ENCODE data around the gene CAVIN3. TPM values are rescaled to one million over a fixed set of nuclear protein-coding genes. Genes with fewer than 3 reads are reported as not detected.

CAVIN3 gene
- total RNA-seq, 1 donor: 142 TPM

DNA sequence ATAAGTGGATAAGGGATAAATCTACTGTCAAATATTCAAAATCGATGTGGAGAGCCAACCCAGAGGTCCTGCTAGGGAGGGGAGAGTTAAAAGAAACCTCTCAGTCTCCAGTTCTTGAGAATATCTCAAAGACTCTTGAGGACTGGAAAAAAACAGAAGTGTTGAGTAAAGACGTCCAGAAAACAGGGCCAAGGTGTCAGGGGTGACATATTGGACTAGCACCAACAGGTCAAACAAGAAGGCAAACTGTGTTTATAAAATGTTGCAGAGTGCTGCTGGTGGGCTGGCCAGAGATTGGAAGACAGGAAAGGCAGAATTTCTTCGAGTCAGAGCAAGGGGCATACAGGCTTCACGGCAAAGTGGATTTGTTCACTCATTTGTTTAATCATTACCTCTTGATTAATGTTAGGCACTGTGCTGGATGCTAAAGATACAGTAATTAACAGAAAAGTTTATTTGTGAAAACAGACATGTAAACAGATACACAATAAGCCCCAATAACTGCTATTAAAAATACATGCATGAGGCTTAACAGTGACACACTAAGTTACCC is 36.3 kb upstream of the CAVIN3 start:
- no peak overlapping the region for H3K4me3 ChIP-seq (ENCODE audit: low read depth, low read length)
- TF ChIP-seq CTCF (IDR thresholded peaks at IDR 0.05; ENCODE audit: insufficient read depth, low read depth, low read length): no peak
- DNase-seq (ENCODE audit: low read depth): no peak

GRCh38 chr11:6354651-6355485 is 34.6 kb upstream of the CAVIN3 start:
- no peak for TF ChIP-seq CTCF (IDR thresholded peaks at IDR 0.05; ENCODE audit: insufficient read depth, low read depth, low read length)
- peak; percentile 54 for DNase-seq (ENCODE audit: low read depth)

DNA sequence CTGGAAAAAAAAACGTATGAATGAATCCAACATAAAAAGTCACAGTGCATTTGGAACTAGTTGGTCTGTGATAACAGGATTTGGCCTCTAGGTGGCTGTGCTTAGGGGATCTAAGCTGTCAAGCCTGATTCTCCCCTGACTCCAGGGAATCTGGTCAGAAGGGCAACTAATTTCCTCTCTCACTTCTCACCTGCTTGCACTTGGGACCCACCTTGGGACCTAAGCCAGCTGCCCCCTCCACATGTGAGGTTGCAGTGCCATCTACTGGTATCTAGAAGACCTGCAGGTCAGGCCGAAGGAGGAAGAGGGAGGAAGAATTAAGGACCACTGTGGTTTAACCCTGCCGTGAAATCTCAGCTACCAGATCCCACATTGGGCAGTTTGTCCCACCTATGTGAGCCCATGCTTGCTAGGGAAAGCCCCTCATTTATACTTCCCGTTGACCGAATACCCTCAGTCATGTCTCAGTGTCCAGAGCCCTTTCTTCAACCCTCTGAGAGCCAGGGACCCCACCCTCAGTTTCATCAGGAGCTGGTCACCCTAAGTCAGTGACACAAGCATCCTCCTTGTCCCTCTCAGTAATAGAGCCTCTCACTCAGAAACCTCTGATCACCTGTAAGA is 33.2 kb upstream of the CAVIN3 start:
- TF ChIP-seq CTCF (IDR thresholded peaks at IDR 0.05; ENCODE audit: insufficient read depth, low read depth, low read length): peak; percentile 99
- DNase-seq (ENCODE audit: low read depth): peak; percentile 54
- H3K4me3 ChIP-seq (ENCODE audit: low read depth, low read length): no peak overlapping the region

More at GRCh38 chr11:6354651-6355485, 34.6 kb upstream of the CAVIN3 start:
- no peak overlapping the region for H3K4me3 ChIP-seq (ENCODE audit: low read depth, low read length)

GRCh38 chr11:6351782-6352382 is 31.6 kb upstream of the CAVIN3 start:
- TF ChIP-seq CTCF (IDR thresholded peaks at IDR 0.05; ENCODE audit: insufficient read depth, low read depth, low read length): no peak
- no peak for DNase-seq (ENCODE audit: low read depth)
- no peak overlapping the region for H3K4me3 ChIP-seq (ENCODE audit: low read depth, low read length)

DNA sequence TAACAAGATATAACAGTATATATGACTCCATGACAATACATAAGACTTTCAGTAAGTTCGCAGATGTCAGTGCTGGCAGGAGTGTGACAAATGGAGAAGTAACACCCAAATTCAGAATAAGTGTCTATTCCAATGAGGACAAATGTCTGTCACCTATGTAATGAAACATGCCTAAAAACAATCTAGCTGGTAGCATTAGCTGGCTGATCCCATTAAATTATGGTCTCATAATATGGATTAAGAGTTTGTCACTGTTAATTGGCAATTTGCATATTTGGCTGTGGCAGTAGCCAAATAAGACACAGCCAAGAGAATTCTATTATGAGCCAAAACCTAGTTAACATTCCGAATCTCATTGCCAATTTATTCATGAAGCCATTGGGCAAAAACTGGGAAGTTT is 30.2 kb upstream of the CAVIN3 start:
- no peak for TF ChIP-seq CTCF (IDR thresholded peaks at IDR 0.05; ENCODE audit: insufficient read depth, low read depth, low read length)
- H3K4me3 ChIP-seq (ENCODE audit: low read depth, low read length): no peak overlapping the region
- no peak for DNase-seq (ENCODE audit: low read depth)

DNA sequence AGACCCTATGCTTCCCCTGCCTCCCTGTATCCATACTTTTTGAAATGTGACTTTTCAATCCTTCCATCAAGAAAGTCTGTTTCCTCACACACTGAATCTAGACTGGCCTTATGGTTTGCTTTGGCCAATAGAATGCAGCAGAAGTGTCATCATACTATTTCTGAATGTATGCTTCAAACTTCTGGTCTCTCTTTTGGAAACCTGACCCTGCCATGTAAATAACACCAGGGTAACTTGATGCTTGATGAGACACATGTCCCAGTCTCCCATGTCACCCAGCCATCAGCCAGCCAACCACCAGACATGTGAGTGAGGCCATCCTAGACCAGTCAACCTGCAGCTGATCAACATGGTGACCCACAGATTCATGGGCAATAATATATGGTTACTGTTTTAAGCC is 29.7 kb upstream of the CAVIN3 start:
- TF ChIP-seq CTCF (IDR thresholded peaks at IDR 0.05; ENCODE audit: insufficient read depth, low read depth, low read length): no peak
- DNase-seq (ENCODE audit: low read depth): no peak
- no peak overlapping the region for H3K4me3 ChIP-seq (ENCODE audit: low read depth, low read length)

Data from fibroblast of villous mesenchyme (primary cell).